SK-MEL-5 (cell line): ENCODE data around the gene ASCL5. TPM values are rescaled to one million over a fixed set of nuclear protein-coding genes. Genes with fewer than 3 reads are reported as not detected.

ENCODE experiments used
- DNase-seq: peaks from one replicate; pipeline ENCODE4 v3.0.0-alpha.2; 2016; ENCODE audit warnings: low read depth, low spot score
- in situ Hi-C: cut with HindIII; loops from 2 replicates; pipeline ENCODE4 v1.10.0; 2016; ENCODE audit warnings: low sequenced_read_pairs, high pct_unique_total_duplicates, low pct_unique_long_range_greater_than_20kb
- total RNA-seq: library from RNA; depleted of rRNA; stranded (reverse); fragments of >200 nt; shearing (Covaris generic); gene quantifications from 2 replicates; pipeline ENCODE4 v1.2.3, GENCODE V29; 2014

The ASCL5 gene
- total RNA-seq, 1 experiment from 2014 or later = not detected

GRCh38 chr1:201140235-201140940, 13.4 kb upstream of the ASCL5 start:
- in situ Hi-C loops = no loop called here
- no peak for DNase-seq

GRCh38 chr1:201139756-201140155, 12.8 kb upstream of the ASCL5 start:
- DNase-seq = no peak

GRCh38 chr1:201139306-201139705, 12.3 kb upstream of the ASCL5 start:
- no peak for DNase-seq
- in situ Hi-C loops = no loop called here

More at GRCh38 chr1:201139756-201140155, 12.8 kb upstream of the ASCL5 start:
- in situ Hi-C loops = no loop called here

DNA sequence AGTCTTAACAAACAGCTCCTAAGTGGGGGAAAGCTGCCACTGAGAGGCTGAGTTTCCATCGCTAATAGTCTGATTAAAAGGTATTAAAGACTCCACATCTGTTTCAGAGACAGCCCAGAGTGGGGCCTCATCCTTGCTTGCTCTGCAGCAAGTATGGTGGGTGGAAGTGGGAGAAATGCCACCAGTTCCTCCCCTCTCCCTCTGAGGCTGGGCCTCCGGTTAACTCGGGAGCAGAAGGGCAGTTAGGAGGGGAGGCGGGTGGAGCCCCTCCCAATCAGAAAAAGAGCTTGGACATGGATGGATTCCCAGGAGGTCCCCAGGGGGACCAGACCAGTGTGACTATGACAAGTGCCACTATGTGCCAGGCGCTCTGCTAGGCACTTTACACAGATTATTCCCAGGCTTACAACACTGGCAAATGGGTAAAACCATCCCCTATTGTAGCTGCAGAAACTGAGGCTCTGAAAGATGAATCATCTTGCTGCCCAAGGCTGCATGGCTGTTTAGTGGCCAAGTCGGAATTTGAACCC, 11.4 kb upstream of the ASCL5 start:
- no peak for DNase-seq
- in situ Hi-C loops = no loop called here

- DNase-seq = peak; percentile 23
- in situ Hi-C loops = no loop called here
Observed at GRCh38 chr1:201137579-201138310, 10.8 kb upstream of the ASCL5 start.

DNA sequence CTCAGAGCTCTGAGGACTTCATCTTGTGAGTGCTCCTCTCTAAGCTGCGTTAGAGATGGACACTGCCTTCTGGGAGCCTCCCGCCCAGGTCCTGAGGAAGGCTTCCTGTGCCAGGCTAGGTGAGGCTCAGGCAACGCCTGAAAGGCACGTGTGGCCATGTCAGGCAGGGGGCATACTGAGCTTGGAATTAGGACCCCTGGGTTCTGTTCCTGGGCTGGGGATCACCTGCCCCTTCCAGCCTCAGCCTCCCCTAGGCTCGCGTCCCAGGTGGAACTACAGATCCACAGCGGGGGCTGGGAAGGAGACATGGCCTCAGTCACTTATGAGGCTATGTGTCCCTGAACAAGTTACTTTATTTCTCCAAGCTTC, 10.0 kb upstream of the ASCL5 start:
- no peak for DNase-seq
- in situ Hi-C loops = no loop called here

DNA sequence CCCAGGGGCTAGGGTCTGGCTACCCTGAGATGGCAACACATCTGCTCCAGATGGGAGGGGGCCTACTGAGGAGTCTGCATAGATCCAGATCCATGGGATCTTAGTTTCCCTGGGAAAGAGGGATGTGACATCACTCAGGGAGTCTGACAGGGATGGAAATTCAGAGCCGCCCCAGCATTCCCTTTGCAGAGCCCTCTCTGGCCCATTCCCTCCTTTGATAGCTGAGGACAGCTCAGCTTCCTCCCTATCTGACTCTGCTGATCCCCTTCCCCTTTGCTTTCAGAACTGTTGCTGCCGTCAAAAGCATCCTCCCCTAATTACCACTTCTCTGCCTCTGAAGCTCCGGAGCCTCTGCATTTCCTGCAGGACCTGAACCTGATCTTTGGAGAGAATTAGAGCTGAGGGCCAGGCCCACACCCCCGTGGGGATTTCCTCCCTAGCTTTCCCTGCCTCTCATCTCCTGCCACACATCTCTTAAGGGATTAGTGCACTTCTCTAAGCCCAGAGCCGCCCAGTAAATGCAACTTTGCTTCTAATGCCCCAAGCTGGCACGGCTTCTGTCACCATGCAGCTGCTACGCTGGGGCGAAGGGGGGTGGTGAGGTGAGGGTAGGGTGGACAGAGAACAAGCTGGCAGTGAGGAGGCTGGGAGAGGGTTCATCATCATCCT, 9.5 kb upstream of the ASCL5 start:
- in situ Hi-C loops = no loop called here
- no peak for DNase-seq

DNA sequence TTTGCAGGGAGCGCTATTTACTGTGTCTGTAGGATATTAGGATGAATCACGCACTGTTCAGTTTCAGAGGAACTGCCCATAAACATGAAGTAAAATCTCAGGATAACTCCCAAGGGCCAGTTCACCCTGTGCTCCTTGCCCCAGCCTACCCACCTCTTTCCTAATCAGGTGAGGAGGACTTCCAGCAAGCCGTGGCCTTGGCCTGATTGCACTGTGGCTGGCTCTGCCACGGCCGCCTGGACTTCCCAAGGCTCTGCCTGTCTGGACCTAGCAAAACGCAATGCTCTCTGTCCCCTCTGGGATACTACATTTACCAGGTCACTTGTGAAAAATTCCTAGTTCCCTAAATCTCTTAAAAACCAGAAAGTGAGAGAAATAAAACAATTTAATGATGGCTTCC, 7.4 kb upstream of the ASCL5 start:
- in situ Hi-C loops = no loop called here

DNA sequence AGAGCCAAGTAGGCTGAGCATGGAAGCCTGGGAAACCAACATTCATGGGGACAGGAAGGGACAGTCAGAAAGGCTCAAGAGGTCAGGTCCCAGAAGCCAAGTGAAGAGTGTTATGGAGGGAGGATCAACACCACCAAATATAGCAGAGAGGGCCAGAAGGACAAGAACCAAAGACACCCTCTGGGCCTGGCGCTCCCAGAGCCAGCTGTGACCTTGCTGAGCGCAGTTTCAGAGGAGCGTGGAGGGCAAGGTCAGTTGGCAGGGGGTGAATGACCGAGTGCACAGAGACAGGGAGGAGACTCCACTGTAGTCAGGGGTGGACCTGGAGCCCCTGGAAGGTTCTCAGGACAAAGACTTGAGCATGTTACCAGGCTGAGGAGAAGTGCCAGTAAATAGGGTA, 4.4 kb upstream of the ASCL5 start:
- DNase-seq = no peak
- in situ Hi-C loops = no loop called here

More for the DNA sequence above, 7.4 kb upstream of the ASCL5 start:
- DNase-seq = no peak

GRCh38 chr1:201128962-201129361, 2.0 kb upstream of the ASCL5 start:
- no peak for DNase-seq
- in situ Hi-C loops = no loop called here

DNA sequence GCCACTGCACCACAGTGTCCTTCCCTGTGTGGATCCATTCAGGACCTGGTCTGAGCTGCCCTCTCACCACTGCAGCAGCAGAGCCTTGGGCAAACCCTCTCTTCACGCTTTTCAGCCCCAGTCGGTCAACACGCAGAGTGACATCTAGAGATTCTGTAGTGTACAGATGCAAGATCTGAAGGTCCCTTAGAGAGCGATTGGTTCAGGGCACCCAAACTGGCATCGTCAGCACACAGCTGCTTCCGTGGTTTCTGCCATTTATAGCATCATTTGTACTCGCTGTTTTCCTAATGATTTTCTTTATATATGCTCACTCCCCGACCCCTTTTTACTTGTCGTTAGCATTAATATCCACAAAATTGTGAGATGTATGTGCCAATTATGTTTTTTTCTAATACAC, 1.5 kb upstream of the ASCL5 start:
- in situ Hi-C loops = no loop called here

GRCh38 chr1:201127755-201128455, 921 bp upstream of the ASCL5 start:
- no peak for DNase-seq
- in situ Hi-C loops = no loop called here

More for the DNA sequence above, 1.5 kb upstream of the ASCL5 start:
- DNase-seq = no peak

GRCh38 chr1:201126463-201126831, 537 bp downstream of the ASCL5 start:
- no peak for DNase-seq

DNA sequence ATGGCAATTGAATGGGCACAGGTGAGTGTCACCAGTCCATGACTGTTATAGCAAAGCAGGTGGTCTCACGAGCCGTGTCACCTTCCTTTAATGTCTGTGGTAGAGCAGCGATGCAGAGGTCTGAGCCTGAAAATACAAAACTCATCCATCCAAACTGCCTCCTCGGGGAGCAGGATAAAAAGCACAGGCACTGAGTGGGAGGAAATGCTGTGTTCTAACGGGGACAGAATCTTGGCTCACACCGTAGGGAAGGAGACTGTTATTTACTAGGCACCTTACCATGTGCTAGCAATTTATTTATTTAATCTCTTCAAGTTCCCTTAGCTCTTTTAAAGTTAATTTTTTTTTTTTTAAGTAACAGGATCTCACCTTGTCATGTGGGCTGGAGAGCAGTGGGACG, 1.2 kb downstream of the ASCL5 start:
- in situ Hi-C loops = no loop called here
- DNase-seq = no peak

More at GRCh38 chr1:201126463-201126831, 537 bp downstream of the ASCL5 start:
- in situ Hi-C loops = no loop called here

DNA sequence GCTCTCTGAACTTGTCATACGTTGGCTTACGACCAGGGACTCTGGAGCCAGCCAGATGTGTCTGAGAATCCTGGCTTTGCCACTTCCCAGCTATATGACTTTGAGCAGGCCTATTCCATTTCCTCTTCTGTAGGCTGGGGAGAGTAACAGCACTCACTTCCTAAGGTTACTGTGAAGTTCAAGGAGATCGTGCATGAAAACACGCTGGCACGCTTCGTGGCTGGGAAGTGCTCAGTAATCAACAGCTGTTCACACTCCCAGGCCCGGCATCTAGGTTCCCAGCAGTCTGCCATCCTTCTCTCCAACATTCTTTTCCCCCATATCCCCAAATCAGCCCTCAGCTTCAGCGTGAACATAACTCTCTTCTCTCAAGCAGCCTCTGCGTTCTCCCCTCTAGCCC, 2.0 kb downstream of the ASCL5 start:
- in situ Hi-C loops = no loop called here
- no peak for DNase-seq

DNA sequence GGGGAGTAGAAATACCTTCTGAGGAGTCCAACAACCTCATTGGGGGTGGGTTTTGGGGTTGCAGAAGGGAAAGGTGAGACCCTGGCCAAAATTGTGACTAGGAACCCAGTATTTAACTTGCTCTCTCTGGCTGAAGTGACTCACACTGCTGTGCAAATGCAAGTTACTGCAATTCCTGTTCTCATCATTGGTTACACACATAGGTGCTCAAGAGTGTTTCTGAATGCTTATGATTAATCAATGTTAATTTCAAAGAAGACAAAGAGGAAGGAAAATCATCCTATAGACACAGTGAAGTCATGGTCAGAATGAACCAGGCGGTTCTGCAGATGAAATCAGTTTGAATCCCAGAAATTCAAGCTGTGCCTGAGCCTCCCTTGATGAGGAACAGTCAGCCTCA, 3.1 kb downstream of the ASCL5 start:
- no peak for DNase-seq
- in situ Hi-C loops = no loop called here

- in situ Hi-C loops = no loop called here
- DNase-seq = no peak
Observed at GRCh38 chr1:201122321-201122957, 4.5 kb downstream of the ASCL5 start.
